ENCODE results near the gene EYA2.

The EYA2 gene

GRCh38 chr20:47111576-47111975, 216.9 kb downstream of the EYA2 start:
- no peak for DNase-seq (ENCODE audit: low read depth)

- no peak for DNase-seq (ENCODE audit: low read depth)
Measured at GRCh38 chr20:47113362-47114109, 218.9 kb downstream of the EYA2 start.

- no peak for DNase-seq (ENCODE audit: low read depth)
Measured at GRCh38 chr20:47115694-47116093, 221.1 kb downstream of the EYA2 start.

DNA sequence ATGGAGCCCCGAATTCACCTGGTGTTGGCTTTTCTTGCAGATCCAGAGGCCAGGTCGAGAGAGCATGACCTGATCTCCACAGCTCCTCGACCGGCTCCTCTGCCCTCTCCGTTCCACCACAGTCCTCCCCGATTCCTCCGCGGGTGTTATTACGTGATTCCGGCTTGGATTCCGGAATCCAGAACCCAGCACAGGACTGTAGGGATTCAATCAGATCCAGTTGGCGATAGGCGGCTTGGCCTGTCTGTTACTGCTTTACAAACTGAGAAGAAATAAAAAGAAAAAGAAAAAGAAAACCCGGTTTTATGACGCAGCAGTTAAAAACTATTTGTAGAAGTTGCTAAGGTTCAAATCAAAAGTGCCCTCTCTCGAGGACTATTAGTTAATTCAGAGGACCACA, 222.7 kb downstream of the EYA2 start:
- DNase-seq (ENCODE audit: low read depth) = no peak

DNA sequence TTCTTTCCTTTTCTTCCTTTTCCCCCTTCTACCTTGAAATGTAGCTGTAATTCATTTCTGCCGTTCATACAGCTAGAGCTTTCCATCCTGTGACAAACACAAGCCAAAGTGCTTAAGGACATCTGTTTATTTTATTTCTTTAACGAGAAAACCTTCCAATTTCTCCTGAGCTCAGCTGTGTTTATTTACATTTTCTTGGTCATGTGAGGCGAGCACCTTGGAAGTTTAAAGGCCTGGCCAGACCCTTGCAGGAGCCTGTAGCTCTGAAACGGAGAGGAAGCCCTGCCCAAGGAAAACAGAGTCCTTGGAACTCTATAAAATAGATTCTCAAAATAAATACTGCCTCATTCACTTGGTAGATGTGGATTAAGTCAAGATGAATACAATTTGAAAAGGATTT, 223.1 kb downstream of the EYA2 start:
- DNase-seq (ENCODE audit: low read depth) = no peak

- DNase-seq (ENCODE audit: low read depth) = no peak
Measured at GRCh38 chr20:47118206-47118605, 223.6 kb downstream of the EYA2 start.

DNA sequence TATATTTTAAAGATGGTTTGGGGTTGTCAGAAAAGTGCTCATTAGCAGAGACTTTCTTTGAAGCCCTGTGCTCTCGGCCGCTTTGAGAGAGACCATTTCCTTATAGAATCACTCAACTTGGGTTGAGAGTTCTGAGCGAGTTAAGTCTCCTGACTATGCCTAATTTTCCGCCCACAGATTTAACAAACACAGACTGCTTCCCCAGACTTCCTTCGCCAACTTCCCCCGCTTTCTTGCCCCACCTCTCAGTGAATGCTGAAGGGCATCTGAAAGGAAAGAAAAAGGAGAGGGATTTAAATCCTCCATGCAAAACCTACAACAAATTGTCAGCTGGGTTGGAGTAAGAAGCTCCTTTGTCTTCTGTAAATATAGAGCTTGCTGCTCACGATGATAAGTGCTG, 224.0 kb downstream of the EYA2 start:
- no peak for DNase-seq (ENCODE audit: low read depth)

DNA sequence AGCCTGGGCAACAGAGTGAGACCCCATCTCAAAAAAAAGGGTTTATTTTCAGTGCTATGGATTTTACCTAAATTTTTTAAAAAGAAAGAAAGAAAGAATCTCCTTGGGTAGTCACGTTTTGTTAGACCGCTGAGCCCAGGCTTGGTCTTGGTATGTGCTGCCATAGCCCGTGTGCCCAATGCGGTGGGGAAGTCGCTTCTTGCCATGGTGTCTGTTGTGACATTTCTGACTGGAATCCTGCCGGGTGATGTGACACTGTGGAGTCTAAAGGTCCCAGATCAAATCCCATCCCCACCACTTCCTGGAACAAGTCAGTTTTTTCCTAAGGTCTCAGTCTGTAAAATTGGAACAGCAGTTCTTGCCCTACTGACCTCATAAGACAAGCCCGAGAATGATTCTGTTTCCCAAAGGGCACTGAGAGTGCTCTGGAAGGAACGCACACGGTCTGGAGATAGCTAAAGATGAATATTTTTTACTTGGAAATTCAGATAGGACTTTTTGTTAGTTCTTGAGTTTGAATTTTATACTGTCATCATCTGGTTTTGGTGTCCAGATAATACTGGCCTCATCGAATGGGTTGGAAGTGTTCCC, 225.8 kb downstream of the EYA2 start:
- no peak for DNase-seq (ENCODE audit: low read depth)

DNA sequence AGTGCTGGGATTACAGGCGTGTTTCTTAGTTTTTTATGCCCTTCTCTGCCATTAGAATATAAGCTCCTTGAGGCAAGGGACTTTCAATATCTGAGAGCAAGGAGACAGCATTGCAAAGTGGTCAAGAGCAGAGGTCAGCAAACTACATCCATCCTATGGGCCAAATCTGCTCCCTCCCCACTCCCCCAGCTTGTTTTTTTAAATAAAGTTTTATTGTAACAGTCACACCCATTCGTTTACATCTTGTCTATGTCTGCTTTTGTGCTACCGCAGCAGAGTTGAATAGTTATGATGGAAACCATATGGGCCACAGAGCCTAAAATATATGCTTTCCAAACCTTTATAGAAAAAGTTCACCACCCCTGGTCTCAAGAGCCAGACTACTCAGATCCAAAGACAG, 227.9 kb downstream of the EYA2 start:
- no peak for DNase-seq (ENCODE audit: low read depth)

DNA sequence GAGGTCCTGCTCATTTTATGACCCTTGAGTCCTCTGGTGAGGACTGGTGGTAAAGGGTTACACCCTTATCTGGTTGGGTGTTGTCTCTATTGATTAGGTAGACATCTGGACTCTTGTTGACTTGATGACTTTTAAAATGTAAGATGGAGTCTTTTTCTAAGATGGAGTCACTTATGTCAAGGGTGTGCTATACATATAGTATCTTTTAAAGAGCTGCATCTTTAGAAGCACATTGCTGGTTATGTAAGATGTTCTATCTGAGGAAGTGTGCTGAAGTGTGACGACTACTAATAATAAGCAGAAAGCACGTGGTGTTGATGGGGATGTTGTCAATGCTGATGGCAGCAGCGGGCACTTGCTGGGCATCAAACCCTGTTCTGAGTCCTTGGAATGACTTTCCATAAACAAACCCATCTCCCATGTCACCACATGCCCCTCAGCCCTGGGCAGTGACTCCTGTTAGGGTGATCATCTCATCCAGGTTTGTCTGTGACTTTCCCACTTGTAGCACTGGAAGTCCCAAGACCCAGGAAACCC, 229.6 kb downstream of the EYA2 start:
- no peak for DNase-seq (ENCODE audit: low read depth)

GRCh38 chr20:47125508-47125757, 230.8 kb downstream of the EYA2 start:
- DNase-seq (ENCODE audit: low read depth) = no peak

- DNase-seq (ENCODE audit: low read depth) = no peak
Measured at GRCh38 chr20:47125758-47126591, 231.3 kb downstream of the EYA2 start.

DNA sequence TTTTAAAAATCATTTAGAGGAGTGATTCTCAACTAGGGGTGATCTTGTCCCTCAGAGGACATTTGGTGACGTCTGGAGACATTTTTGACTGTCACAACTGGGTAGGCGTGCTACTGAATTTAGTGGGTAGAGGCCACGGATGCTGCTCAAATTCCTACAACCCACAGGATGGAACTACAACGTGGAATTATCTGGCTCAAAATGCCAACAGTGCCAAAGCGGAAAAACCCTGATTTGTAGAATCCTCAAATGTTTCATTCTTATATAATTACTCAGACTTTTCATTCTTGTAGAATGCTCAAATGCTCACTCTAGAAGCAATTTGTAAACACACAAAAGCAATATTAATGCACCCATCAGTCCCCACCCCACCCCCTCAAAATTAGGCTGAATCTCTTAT, 232.1 kb downstream of the EYA2 start:
- DNase-seq (ENCODE audit: low read depth) = no peak

DNA sequence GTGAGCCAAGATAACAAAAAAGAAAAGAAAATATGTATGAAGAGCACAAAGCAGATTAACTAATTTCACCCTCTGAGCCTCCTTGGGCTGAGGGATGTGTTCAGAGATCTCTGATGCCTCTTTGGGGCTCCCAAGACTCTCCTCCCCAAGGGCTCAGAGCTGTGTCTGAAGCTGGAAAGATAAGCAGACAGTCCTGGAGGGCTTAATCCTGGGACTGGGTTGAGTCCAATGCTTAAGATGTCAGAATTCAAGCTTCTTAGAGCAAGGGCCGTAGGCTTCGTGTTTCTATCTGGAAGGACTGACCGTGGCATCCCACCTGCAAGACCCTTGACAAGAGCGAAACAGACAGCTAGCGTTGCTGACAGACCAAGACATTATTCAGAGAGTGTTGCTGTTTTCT, 232.9 kb downstream of the EYA2 start:
- no peak for DNase-seq (ENCODE audit: low read depth)

DNA sequence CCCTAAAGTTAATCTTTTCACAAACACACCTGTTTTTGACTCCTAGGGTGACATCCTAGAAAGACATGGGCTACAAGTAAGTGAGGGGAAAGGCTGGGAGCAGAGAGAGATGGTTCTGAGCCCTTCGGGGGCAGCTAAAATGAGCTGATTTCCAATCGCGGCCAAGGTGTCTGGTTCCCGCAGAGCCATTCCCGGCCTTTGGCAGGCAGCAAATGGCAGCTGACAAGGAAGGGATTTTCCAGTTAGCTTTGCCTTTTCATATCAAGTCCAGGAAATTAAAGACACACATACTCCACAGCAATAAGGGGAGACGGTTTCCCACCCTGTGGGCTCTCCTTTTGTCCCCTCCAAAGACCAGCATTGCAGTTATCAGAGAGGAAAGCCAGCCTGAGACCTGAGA, 233.4 kb downstream of the EYA2 start:
- DNase-seq (ENCODE audit: low read depth) = no peak

GRCh38 chr20:47129306-47129705, 234.7 kb downstream of the EYA2 start:
- DNase-seq (ENCODE audit: low read depth) = no peak

GRCh38 chr20:47133809-47134456, 239.3 kb downstream of the EYA2 start:
- DNase-seq (ENCODE audit: low read depth) = no peak

GRCh38 chr20:47136782-47137181, 242.1 kb downstream of the EYA2 start:
- no peak for DNase-seq (ENCODE audit: low read depth)

GRCh38 chr20:47137231-47137870, 242.7 kb downstream of the EYA2 start:
- no peak for DNase-seq (ENCODE audit: low read depth)

DNA sequence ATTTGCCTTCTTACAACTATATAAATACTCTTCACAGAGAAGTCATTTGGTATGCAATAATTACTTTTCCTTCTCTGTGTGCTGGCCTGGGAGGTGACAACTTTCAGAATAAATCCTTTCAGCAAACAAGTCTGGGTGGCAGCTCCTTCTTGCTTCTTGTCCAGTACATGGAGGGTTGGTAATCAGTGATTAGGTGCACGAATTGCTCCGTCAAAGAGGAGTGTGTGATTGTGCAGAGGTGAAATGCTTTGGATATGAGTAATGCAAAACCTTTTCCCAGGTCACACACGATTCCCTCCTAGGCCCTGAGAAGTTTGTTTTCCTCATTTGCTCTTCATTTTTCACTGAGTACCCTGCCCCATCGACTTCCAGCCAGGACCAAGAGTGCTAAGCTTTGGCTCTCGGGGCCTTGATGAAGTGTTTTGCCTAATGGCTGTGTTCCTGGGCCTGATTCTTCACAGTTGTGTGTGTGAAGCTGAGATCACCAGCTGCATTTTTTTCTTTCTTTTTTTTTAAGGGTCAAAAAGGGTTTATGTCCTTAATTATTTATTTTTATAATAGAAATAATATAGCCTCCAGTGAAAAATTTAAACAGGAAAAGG, 245.4 kb downstream of the EYA2 start:
- no peak for DNase-seq (ENCODE audit: low read depth)

DNA sequence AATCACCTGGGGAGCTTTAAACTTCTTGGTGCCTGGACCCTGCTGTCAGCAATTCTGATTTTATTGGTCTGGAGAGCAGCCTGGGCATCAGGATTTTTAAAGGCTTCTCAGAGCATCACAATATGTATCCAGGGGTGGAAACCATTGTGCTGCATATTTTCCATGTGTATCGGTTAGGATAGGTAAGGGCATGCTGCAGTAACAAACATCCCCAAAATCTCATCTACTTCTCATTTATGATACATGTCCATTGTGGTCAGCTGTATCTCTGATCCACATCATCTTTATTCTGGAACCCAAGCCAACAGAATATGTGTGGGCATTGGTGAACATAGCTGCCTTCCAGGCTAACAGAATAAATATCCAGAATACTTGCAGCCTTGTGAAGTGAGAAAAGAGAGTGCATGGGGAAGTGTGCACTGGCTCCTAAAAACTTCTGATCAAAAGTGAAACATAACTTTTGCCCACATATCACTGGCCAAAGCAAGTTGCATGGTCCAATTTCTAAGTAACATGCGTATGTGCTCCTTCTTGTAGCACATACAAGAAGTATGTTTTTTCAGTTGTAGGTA, 246.8 kb downstream of the EYA2 start:
- DNase-seq (ENCODE audit: low read depth) = no peak

Measured in activated T-cell treated with anti-CD3 and anti-CD28 coated beads for 24 hours (primary cell).